HG02870 (cell line): ENCODE measurements around the gene ARF6.
"Not testable (repeated sequence)": the region's sequence is repeated elsewhere in the genome, so short reads cannot be mapped to it uniquely, and the experiment has no call there.

ENCODE experiments used
- ATAC-seq: cut with Tn5 transposase; IDR thresholded peaks from one replicate; pipeline ENCODE4 v1.9.1; 2021; ENCODE audit warnings: mild to moderate bottlenecking, moderate library complexity; ENCODE audit not compliant: unreplicated experiment

The ARF6 gene

DNA sequence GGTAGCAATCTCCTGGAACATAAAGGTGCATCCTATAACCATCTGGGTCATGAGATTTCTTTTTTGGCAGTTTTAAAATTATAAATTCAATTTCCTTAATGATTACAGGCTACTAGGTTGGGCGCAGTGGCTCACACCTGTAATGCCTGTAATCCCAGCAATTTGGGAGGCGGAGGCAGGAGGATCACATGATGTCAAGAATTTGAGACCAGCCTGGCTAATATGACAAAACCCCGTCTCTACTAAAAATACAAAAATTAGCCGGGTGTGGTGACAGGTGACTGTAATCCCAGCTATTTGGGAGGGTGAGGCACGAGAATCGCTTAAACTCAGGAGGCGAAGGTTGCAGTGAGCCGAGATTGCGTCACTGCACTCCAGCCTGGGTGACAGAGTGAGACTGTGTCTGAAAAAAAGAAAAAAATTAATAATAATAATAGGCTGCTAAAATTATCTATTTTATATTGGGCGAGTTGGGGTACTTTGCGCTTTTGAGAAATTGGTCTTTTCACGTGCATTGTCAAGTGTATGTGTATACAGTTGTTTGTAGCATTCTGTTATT is 17.2 kb upstream of the ARF6 start:
- no peak for ATAC-seq

DNA sequence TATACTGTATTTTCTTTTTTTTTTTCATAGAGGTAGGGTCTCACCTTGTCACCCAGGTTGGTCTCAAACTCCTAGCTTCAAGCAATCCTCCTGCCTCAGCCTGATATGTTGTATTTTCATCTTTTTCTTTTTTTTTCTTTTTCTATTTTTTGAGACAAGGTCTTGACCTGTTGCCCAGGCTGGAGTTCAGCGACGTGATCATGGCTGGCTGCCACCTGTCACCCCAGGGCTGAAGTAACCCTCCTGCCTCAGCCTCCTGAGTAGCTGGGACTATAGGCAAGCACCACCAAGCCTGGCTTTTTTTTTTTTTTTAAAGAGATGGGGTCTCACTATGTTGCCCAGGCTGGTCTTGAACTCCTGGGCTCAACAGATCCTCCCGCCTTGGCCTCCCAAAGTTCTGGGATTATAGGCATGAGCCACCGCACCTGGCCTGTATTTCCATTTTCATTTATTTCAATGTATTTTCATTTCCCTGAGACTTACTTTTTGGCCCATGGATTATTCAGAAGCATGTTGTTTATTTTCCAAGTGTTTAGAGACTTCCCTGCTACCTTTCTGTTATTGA is 16.2 kb upstream of the ARF6 start:
- ATAC-seq: no peak

DNA sequence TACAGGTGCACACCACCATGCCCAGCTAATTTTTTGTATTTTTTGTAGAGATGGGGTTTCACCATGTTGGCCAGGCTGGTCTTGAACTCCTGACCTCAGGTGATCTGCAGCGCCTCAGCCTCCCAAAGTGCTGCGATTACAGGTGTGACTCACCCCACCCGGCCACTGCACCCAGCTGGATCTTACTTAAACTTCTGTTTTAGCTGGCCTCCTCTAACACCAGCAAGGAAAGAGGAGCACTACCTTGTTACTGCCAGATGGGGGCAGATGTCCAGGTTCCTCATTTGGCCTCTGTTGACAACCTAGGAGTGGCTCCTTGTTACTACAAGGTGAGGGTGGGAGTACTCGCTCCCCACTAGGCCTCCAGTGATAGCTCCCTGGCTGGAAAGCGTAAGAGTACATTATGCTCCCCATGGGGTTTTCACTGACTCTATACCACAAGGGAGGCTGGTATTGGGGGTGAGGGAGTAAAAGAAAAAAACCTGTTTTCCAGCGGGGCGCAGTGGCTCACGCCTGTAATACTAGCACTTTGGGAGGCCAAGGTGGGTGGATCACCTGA is 13.2 kb upstream of the ARF6 start:
- ATAC-seq: peak; percentile 78

DNA sequence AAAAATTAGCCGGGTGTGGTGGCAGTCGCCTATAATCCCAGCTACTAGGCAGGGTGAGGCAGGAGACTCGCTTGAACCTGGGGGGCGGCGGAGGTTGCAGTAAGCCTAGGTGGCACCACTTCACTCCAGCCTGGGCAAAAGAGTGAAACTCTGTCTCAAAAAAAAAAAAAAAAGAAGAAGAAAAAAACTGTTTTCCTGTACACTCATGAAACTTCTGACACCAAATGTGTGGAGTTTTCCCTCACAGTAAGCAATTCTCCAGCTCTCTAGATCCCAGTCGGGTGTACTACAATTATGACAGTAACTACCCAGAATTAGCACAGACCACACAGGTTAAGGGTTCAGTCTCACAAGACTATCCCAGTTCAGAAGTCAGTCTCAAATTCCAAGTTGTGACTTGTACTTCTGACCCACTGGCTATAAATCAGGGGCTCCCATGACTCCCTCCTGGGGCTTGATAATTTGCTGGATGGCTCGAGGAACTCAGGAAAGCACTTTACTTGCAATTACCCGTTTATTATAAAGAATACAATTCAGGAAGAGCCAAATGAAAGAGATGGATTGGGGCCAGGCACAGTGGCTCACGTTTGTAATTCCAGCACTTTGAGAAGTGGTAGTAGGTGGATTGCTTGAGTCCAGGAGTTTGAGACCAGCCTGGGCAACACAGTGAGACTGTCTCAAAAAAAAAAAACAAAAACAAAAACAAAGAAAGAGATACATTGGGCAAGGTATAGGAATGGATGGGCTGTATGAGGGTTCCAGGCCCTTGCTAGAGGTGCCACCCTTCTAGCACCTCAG is 12.4 kb upstream of the ARF6 start:
- no peak for ATAC-seq

DNA sequence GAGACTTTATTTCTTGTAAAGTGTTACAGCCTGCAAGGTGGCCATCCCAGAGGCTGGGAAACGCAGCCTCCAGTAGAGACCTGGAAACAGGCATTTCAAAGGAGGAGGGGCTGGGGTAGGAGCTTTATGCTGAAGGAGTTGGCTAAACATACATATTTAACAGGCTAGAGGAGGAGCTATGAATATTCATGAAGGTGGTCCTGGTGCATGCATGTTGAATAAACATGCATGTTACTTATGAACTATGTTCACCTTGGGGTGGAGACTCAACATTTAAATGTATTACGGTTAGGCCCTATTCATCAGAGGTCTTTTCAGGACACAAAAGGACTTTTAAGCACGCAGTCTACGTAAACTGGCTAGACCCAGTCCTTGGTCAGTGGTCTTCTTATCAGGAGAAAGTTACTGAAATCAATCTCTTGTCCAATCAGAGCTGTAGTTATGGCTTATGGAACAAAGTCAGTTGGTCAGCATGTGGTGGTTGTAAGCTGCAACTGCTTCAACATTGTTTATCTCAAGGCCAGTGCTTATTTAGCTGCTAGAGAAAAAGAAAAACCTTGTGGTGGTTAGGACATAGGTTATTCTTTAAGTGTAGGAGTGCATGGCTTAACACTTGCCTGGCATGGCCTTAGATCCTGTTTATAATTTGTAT is 11.4 kb upstream of the ARF6 start:
- no peak for ATAC-seq

DNA sequence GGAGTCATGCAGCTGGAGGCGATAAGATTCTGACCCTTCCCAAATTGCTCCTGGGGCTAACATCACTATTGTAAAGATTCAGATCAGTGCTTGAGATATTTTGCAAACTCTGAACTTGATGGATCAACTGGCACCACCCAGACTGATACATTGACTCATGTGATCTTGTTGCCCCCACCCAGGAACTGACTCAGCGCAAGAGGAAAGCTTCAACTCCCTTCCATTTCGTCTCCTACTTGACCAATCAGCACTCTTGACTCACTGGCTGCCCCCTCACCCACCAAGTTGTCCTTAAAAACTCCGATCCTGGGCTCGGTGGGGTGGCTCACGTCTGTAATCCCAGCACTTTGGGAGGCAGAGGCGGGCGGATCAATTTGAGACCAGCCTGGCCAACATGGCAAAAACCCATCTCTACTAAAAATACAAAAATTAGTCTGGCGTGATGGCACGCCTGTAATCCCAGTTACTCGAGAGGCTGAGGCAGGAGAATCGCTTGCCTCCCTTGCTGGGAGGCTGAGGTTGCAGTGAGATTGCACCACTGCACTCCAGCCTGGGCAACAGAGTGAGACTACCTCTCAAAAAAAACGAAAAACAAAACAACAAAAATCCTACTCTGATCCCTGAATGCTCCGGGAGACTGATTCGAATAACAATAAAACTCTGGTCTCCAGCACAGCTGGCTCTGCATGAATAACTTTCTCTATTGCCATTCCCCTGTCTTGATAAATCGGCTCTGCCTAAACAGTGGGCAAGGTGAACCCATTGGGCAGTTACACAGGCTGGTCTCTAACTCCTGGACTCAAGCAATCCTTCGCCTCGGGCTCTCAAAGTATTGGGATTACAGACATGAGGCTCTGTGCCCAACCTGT is 9.8 kb upstream of the ARF6 start:
- ATAC-seq: no peak

DNA sequence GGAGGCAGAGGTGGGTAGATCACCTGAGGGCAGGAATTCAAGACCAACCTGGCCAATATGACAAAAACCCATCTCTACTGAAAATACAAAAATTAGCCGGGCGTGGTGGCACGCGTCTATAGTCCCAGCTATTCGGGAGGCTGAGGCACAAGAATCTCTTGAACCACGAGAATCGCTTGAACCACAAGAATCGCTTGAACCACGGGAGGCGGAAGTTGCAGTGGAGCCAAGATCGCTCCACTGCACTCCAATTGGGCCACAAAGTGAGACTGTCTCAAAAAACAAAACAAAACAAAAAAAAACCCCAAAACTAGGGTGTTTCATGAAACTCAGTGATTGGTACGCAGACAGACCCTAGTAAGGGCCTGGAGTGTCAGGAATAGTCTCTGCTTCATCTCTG is 6.4 kb upstream of the ARF6 start:
- no peak for ATAC-seq

- ATAC-seq: no peak
Observed at GRCh38 chr14:49888293-49888692, 4.6 kb upstream of the ARF6 start.

DNA sequence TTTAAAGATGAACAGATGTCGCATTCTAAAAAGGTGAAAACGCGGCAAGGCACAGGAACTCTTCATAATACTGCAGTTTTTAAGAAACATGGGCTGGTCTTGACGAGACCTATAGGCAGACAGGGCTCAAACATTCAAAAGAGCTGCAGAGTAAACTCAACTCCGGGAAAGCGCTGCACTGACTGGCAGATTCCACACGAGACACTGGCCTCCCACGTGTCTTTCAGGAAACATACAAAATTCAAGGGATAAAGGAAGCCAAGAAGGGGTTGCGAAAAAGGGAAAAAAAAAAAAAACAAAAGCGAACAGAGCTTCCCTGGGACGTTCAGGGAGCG is 614 bp upstream of the ARF6 start:
- peak; percentile 30 for ATAC-seq

DNA sequence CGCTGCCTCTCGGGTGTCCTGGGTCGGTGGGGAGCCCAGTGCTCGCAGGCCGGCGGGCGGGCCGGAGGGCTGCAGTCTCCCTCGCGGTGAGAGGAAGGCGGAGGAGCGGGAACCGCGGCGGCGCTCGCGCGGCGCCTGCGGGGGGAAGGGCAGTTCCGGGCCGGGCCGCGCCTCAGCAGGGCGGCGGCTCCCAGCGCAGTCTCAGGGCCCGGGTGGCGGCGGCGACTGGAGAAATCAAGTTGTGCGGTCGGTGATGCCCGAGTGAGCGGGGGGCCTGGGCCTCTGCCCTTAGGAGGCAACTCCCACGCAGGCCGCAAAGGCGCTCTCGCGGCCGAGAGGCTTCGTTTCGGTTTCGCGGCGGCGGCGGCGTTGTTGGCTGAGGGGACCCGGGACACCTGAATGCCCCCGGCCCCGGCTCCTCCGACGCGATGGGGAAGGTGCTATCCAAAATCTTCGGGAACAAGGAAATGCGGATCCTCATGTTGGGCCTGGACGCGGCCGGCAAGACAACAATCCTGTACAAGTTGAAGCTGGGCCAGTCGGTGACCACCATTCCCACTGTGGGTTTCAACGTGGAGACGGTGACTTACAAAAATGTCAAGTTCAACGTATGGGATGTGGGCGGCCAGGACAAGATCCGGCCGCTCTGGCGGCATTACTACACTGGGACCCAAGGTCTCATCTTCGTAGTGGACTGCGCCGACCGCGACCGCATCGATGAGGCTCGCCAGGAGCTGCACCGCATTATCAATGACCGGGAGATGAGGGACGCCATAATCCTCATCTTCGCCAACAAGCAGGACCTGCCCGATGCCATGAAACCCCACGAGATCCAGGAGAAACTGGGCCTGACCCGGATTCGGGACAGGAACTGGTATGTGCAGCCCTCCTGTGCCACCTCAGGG is 679 bp downstream of the ARF6 start:
- ATAC-seq: peak; percentile 44

GRCh38 chr14:49894214-49895107 is 1.6 kb downstream of the ARF6 start:
- not testable (repeated sequence) for ATAC-seq

- ATAC-seq: no peak
Observed at GRCh38 chr14:49895480-49895879, 2.6 kb downstream of the ARF6 start.

- ATAC-seq: not testable (repeated sequence)
Observed at GRCh38 chr14:49896272-49896671, 3.4 kb downstream of the ARF6 start.

- no peak for ATAC-seq
Observed at GRCh38 chr14:49896966-49897365, 4.1 kb downstream of the ARF6 start.

- ATAC-seq: no peak
Observed at GRCh38 chr14:49897414-49897813, 4.5 kb downstream of the ARF6 start.

DNA sequence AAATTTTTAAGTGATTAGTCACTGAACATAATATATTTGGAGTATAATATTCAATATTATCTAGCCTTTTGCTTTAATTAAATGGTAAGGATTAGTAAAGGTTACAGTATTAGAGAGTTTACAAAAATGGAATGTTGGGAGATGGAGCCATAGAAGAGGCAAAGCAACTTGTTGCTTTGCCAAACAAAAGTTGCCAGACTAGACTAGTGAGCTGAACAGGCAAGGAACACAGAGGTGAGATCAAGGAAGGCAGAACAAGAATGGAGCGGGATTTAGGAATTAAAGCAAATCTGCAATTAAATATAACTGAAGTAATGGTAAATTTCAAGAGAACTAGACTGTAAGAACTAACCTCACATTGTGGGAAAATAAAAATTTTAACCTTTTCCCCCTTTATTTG is 5.1 kb downstream of the ARF6 start:
- no peak for ATAC-seq

GRCh38 chr14:49898485-49898884 is 5.6 kb downstream of the ARF6 start:
- ATAC-seq: no peak

GRCh38 chr14:49900973-49901372 is 8.1 kb downstream of the ARF6 start:
- ATAC-seq: no peak
